IMR-90 (cell line): Measurements from ENCODE around the gene CAMK4. TPM values are rescaled to one million over a fixed set of nuclear protein-coding genes. Genes with fewer than 3 reads are reported as not detected.

Source experiments
- ATAC-seq: fragments of 200-7000 bp; cut with Tn5 transposase; 2 replicates; pipeline ENCODE4 v1.9.1; 2020; ENCODE audit warnings: low read depth, mild to moderate bottlenecking, moderate library complexity
- BruUV-seq: library from RNA; stranded (reverse); fragments of 400-500 nt; replicated peaks from 2 replicates; lab custom pipeline; 2021; lab: Mats Ljungman, UMichigan
- CTCF ChIA-PET: fragments of 300-600 bp; formaldehyde crosslinking; extraction: SDS; loops from one replicate; lab custom pipeline; 2021; ENCODE audit warnings: antibody characterized with exemption; lab: Yijun Ruan, JAX
- POLR2A ChIA-PET: fragments of 300-600 bp; sonication (Branson Sonifier 250); formaldehyde crosslinking; loops from one replicate; lab custom pipeline; 2022; ENCODE audit warnings: antibody characterized with exemption; ENCODE audit not compliant: unreplicated experiment; lab: Charles Lee
- DNase-seq: peaks from one replicate; pipeline ENCODE4 v3.0.0; 2013
- H2AFZ ChIP-seq: replicated peaks from 2 replicates; pipeline ENCODE3; 2013; ENCODE audit warnings: low read length, mild to moderate bottlenecking; ENCODE audit not compliant: poor library complexity
- H2AK5ac ChIP-seq: 2 replicates; pipeline ENCODE4 v1.6.1; 2013; ENCODE audit warnings: low read depth, low read length, inconsistent platforms
- H2AK9ac ChIP-seq: replicated peaks from 2 replicates; pipeline ENCODE3; 2013; ENCODE audit warnings: mild to moderate bottlenecking, low read depth, low read length, moderate library complexity; ENCODE audit not compliant: poor library complexity
- H2BK120ac ChIP-seq: 2 replicates; pipeline ENCODE4 v1.6.1; 2013; ENCODE audit warnings: low read depth, low read length, inconsistent platforms
- H2BK15ac ChIP-seq: 3 replicates; pipeline ENCODE4 v1.6.1; 2013; ENCODE audit warnings: low read depth, low read length, inconsistent platforms
- H2BK20ac ChIP-seq: 2 replicates; pipeline ENCODE4 v1.6.1; 2013; ENCODE audit warnings: low read depth, mild to moderate bottlenecking, inconsistent platforms, low read length, moderate library complexity
- H2BK5ac ChIP-seq: 2 replicates; pipeline ENCODE4 v1.6.1; 2013; ENCODE audit warnings: mild to moderate bottlenecking, low read depth, low read length, inconsistent platforms; ENCODE audit not compliant: poor library complexity, severe bottlenecking
- H3K14ac ChIP-seq: replicated peaks from 2 replicates; pipeline ENCODE4 v1.6.1; 2013; ENCODE audit warnings: low read depth, low read length, inconsistent platforms
- H3K18ac ChIP-seq: 2 replicates; pipeline ENCODE4 v1.6.1; 2013; ENCODE audit warnings: low read depth, low read length, control low read depth
- H3K23ac ChIP-seq: 2 replicates; pipeline ENCODE4 v1.6.1; 2013; ENCODE audit warnings: low read depth, low read length, inconsistent platforms
- H3K27ac ChIP-seq: 2 replicates; pipeline ENCODE4 v1.5.1; 2013; ENCODE audit warnings: mild to moderate bottlenecking, control low read depth, low read length; ENCODE audit not compliant: insufficient read depth
- H3K27me3 ChIP-seq: 2 replicates; pipeline ENCODE4 v1.6.1; 2013; ENCODE audit warnings: low read length; ENCODE audit not compliant: control insufficient read depth, insufficient read depth
- H3K36me3 ChIP-seq: 2 replicates; pipeline ENCODE4 v1.6.1; 2013; ENCODE audit warnings: low read length, mixed read lengths; ENCODE audit not compliant: control insufficient read depth, insufficient read depth
- H3K4ac ChIP-seq: 2 replicates; pipeline ENCODE4 v1.6.1; 2013; ENCODE audit warnings: low read depth, low read length, inconsistent platforms
- H3K4me1 ChIP-seq: 2 replicates; pipeline ENCODE4 v1.6.1; 2013; ENCODE audit warnings: low read length, mixed read lengths; ENCODE audit not compliant: control insufficient read depth, insufficient read depth
- H3K4me2 ChIP-seq: 2 replicates; pipeline ENCODE4 v1.6.1; 2013; ENCODE audit warnings: low read depth, mild to moderate bottlenecking, control low read depth, low read length, moderate library complexity
- H3K4me3 ChIP-seq: 2 replicates; pipeline ENCODE4 v1.5.1; 2013; ENCODE audit warnings: low read depth, mild to moderate bottlenecking, control low read depth, low read length, moderate library complexity; ENCODE audit not compliant: insufficient read depth
- H3K56ac ChIP-seq: 2 replicates; pipeline ENCODE4 v1.6.1; 2013; ENCODE audit warnings: low read length, inconsistent platforms; ENCODE audit not compliant: insufficient read depth; ENCODE audit errors: extremely low read depth
- H3K79me1 ChIP-seq, 2 experiments: 2 replicates each; pipeline ENCODE4 v1.6.1; 2013; ENCODE audit warnings: low read length in 2 of 2, inconsistent platforms in 1 of 2, low read depth in 1 of 2
- H3K9ac ChIP-seq: 2 replicates; pipeline ENCODE4 v1.6.1; 2013; ENCODE audit warnings: low read depth, low read length, control low read depth
- H3K9me1 ChIP-seq: 2 replicates; pipeline ENCODE4 v1.6.1; 2013; ENCODE audit warnings: low read length, inconsistent platforms; ENCODE audit not compliant: insufficient read depth
- H3K9me3 ChIP-seq: 2 replicates; pipeline ENCODE4 v1.6.1; 2013; ENCODE audit warnings: low read length; ENCODE audit not compliant: control insufficient read depth, insufficient read depth
- H4K20me1 ChIP-seq: 2 replicates; pipeline ENCODE4 v1.6.1; 2013; ENCODE audit warnings: low read length, inconsistent platforms; ENCODE audit not compliant: insufficient read depth
- H4K5ac ChIP-seq: 2 replicates; pipeline ENCODE4 v1.6.1; 2013; ENCODE audit warnings: mild to moderate bottlenecking, low read depth, low read length, control low read depth
- H4K8ac ChIP-seq, 2 experiments: 2 replicates each; pipeline ENCODE4 v1.6.1; 2013; ENCODE audit warnings: low read depth in 2 of 2, low read length in 2 of 2, control low read depth in 1 of 2, inconsistent platforms in 1 of 2
- H4K91ac ChIP-seq: 2 replicates; pipeline ENCODE4 v1.6.1; 2013; ENCODE audit warnings: low read depth, low read length, inconsistent platforms; ENCODE audit not compliant: insufficient read depth
- BHLHE40 ChIP-seq: fragments of 150-350 bp; IDR thresholded peaks from 2 replicates; pipeline ENCODE4 v1.6.1; 2016; ENCODE audit warnings: mild to moderate bottlenecking, low read depth, low read length
- CEBPB ChIP-seq: IDR thresholded peaks from 2 replicates; pipeline ENCODE4 v1.6.1; 2012; ENCODE audit warnings: low read depth, low read length, improper control_type of control experiment
- CHD1 ChIP-seq: IDR thresholded peaks from 2 replicates; pipeline ENCODE4 v1.6.1; 2012; ENCODE audit warnings: low read depth, low read length, improper control_type of control experiment
- ELK1 ChIP-seq: fragments of 150-350 bp; IDR thresholded peaks from 2 replicates; pipeline ENCODE4 v1.6.1; 2016; ENCODE audit warnings: low read depth, mild to moderate bottlenecking, low read length, moderate library complexity, borderline replicate concordance
- FOS ChIP-seq: fragments of 150-350 bp; IDR thresholded peaks from 2 replicates; pipeline ENCODE4 v1.6.1; 2016; ENCODE audit warnings: low read depth, low read length
- MAFK ChIP-seq: IDR thresholded peaks from 2 replicates; pipeline ENCODE4 v1.6.1; 2012; ENCODE audit warnings: low read depth, low read length, improper control_type of control experiment
- MAZ ChIP-seq: IDR thresholded peaks from 2 replicates; pipeline ENCODE4 v1.6.1; 2012; ENCODE audit warnings: low read depth, mild to moderate bottlenecking, low read length, improper control_type of control experiment, moderate library complexity, borderline replicate concordance
- MXI1 ChIP-seq: IDR thresholded peaks from 2 replicates; pipeline ENCODE4 v1.6.1; 2012; ENCODE audit warnings: low read depth, mild to moderate bottlenecking, low read length, moderate library complexity, borderline replicate concordance
- NFE2L2 ChIP-seq: fragments of 150-350 bp; IDR thresholded peaks from 2 replicates; pipeline ENCODE4 v1.6.1; 2016; ENCODE audit warnings: low read depth, mild to moderate bottlenecking, low read length
- POLR2A ChIP-seq: IDR thresholded peaks from 2 replicates; pipeline ENCODE4 v1.6.1; 2012; ENCODE audit warnings: mild to moderate bottlenecking, low read depth, low read length
- RCOR1 ChIP-seq: IDR thresholded peaks from 2 replicates; pipeline ENCODE4 v1.6.1; 2012; ENCODE audit warnings: mild to moderate bottlenecking, low read length, improper control_type of control experiment; ENCODE audit not compliant: insufficient replicate concordance
- RFX5 ChIP-seq: IDR thresholded peaks from 2 replicates; pipeline ENCODE4 v1.8.0; 2012; ENCODE audit warnings: low read depth, mild to moderate bottlenecking, low read length, moderate library complexity
- SMC3 ChIP-seq: fragments of 150-350 bp; IDR thresholded peaks from 2 replicates; pipeline ENCODE4 v1.6.1; 2016; ENCODE audit warnings: low read depth, mild to moderate bottlenecking, antibody characterized with exemption, low read length, moderate library complexity
- WGBS, 2 experiments: methylation state at CpG; one replicate each; pipeline versions ENCODE4 v1.1.5 to v1.1.7; 2013; ENCODE audit warnings: missing lambda C conversion rate in 2 of 2; ENCODE audit not compliant: insufficient read length in 1 of 2; ENCODE audit errors: extremely low coverage in 2 of 2; 5-methylcytosine and 5-hydroxymethylcytosine counted together
- dilution Hi-C: fragments of 300-500 bp; cut with HindIII; formaldehyde crosslinking; loops from one replicate; pipeline ENCODE4 v1.14.3; 2018; ENCODE audit warnings: low sequenced_read_pairs; ENCODE audit not compliant: unreplicated experiment
- in situ Hi-C: fragments of 300-500 bp; cut with MboI; formaldehyde crosslinking; loops from 3 replicates; pipeline ENCODE4 v1.14.3; 2019; ENCODE audit warnings: low sequenced_read_pairs, inconsistent platforms, mixed read lengths
- intact Hi-C: fragments of 100-400 bp; cut with micrococcal nuclease; formaldehyde crosslinking; loops from 2 replicates; pipeline ENCODE4 v1.10.0; 2022
- polyA plus RNA-seq, 3 experiments: library from polyadenylated mRNA; depleted of rRNA; stranded (reverse); fragments of >200 nt; gene quantifications; 2 replicates each; pipeline ENCODE4 v1.2.3, GENCODE V29; 2012; ENCODE audit warnings: low replicate concordance in 1 of 3
- total RNA-seq: library from RNA; depleted of rRNA; stranded (reverse); fragments of >200 nt; gene quantifications from 2 replicates; pipeline ENCODE4 v1.2.3, GENCODE V29; 2012
- TF ChIP-seq, protein P1 (sequence below): conservative IDR thresholded peaks from 2 replicates; pipeline ENCODE4 v1.5.1; 2012; ENCODE audit warnings: mild to moderate bottlenecking, low read depth, low read length, improper control_type of control experiment
- TF ChIP-seq, protein P2 (sequence below): fragments of 150-350 bp; IDR thresholded peaks from 2 replicates; pipeline ENCODE4 v1.6.1; 2017; ENCODE audit warnings: mild to moderate bottlenecking, antibody characterized with exemption, low read length, low read depth

CAMK4 gene
- total and polyA plus RNA-seq, 2 of the 4 experiments (the other 2 are of a cell fraction): 3.7 to 4.8 TPM

- H3K4me2 ChIP-seq: no peak overlapping the region
- H3K27ac ChIP-seq: no peak overlapping the region
- dilution Hi-C loops: no loop called here
- H2AFZ ChIP-seq: no peak overlapping the region
- H3K23ac ChIP-seq: no peak overlapping the region
- H3K56ac ChIP-seq: no peak overlapping the region
- H3K4me3 ChIP-seq: no peak overlapping the region
- ATAC-seq (no peak), DNase-seq (no peak)
- no peak overlapping the region for H4K91ac ChIP-seq
- H4K5ac ChIP-seq: no peak overlapping the region
- no peak overlapping the region for H2BK120ac ChIP-seq
- no peak overlapping the region for H2AK5ac ChIP-seq
- H3K36me3 ChIP-seq: no peaks in the 10 kb centered on the region
- H3K9me3 ChIP-seq: no peaks in the 10 kb centered on the region
- no peaks in the 10 kb centered on the region; the same call in 1 of the 2 replicates for H3K4me1 ChIP-seq
- no peak overlapping the region for H3K18ac ChIP-seq
- ChIA-PET CTCF (interaction anchor here (1.8 kb wide), 1 partner anchor 52 kb away, joined by 4 read pairs; no protein-coding TSS in a partner anchor), POLR2A (no interaction called here)
- H4K8ac ChIP-seq: no peak overlapping the region
- H3K4ac ChIP-seq: no peak overlapping the region
- no peaks in the 10 kb centered on the region for H4K20me1 ChIP-seq
- no peak overlapping the region for H2BK5ac ChIP-seq
- BruUV-seq: no TSS peak
- in situ Hi-C loops: no loop called here
- no peak overlapping the region for H3K14ac ChIP-seq
- TF ChIP-seq BHLHE40: no peak
- TF ChIP-seq RCOR1: no peak
- TF ChIP-seq, protein P1, sequence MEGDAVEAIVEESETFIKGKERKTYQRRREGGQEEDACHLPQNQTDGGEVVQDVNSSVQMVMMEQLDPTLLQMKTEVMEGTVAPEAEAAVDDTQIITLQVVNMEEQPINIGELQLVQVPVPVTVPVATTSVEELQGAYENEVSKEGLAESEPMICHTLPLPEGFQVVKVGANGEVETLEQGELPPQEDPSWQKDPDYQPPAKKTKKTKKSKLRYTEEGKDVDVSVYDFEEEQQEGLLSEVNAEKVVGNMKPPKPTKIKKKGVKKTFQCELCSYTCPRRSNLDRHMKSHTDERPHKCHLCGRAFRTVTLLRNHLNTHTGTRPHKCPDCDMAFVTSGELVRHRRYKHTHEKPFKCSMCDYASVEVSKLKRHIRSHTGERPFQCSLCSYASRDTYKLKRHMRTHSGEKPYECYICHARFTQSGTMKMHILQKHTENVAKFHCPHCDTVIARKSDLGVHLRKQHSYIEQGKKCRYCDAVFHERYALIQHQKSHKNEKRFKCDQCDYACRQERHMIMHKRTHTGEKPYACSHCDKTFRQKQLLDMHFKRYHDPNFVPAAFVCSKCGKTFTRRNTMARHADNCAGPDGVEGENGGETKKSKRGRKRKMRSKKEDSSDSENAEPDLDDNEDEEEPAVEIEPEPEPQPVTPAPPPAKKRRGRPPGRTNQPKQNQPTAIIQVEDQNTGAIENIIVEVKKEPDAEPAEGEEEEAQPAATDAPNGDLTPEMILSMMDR: no peak
- TF ChIP-seq MAZ: no peak
- no peak for TF ChIP-seq NFE2L2
- TF ChIP-seq, protein P2, sequence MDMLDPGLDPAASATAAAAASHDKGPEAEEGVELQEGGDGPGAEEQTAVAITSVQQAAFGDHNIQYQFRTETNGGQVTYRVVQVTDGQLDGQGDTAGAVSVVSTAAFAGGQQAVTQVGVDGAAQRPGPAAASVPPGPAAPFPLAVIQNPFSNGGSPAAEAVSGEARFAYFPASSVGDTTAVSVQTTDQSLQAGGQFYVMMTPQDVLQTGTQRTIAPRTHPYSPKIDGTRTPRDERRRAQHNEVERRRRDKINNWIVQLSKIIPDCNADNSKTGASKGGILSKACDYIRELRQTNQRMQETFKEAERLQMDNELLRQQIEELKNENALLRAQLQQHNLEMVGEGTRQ: no peak
- TF ChIP-seq POLR2A: no peak
- TF ChIP-seq FOS: no peak
- no peak for TF ChIP-seq MXI1
- TF ChIP-seq ELK1: no peak
- no peak for TF ChIP-seq SMC3
- no peak for TF ChIP-seq CEBPB
- TF ChIP-seq CHD1: no peak
- no peak for TF ChIP-seq MAFK
- TF ChIP-seq RFX5: no peak
- intact Hi-C loops: loop anchor here (5.0 kb wide), 1 partner anchor 921 kb away; no protein-coding TSS in a partner anchor
- H3K79me1 ChIP-seq: no peaks in the 10 kb centered on the region
- H3K9ac ChIP-seq: no peak overlapping the region
- H2BK20ac ChIP-seq: no peak overlapping the region
- no peaks in the 10 kb centered on the region for H3K27me3 ChIP-seq
- H3K9me1 ChIP-seq: no peaks in the 10 kb centered on the region; the same call in 1 of the 2 replicates
- H2BK15ac ChIP-seq: no peak overlapping the region
- H2AK9ac ChIP-seq: no peak overlapping the region
- whole genome bisulfite sequencing, 2 experiments: no CpG with 5 or more reads among the region's 6 CpGs
Observed at GRCh38 chr5:111226556-111226955, 2.4 kb downstream of the CAMK4 start.
